Right lung (tissue), 5 donors: ENCODE data around the gene CD207. TPM values are rescaled to one million over a fixed set of nuclear protein-coding genes. Genes with fewer than 3 reads are reported as not detected.

Source experiments
- DNase-seq, 2 donors: peaks; one replicate each; pipeline ENCODE4 v3.0.0-alpha.2; 2013
- polyA plus RNA-seq, 5 donors: library from polyadenylated mRNA; unstranded; fragments of 120-200 nt; gene quantifications; one replicate each; pipeline versions ENCODE4 v1.2.1 to v1.2.3, GENCODE V29; 2013; ENCODE audit warnings: inconsistent platforms in 1 of 5, low replicate concordance in 1 of 5; ENCODE audit not compliant: insufficient read length in 5 of 5, insufficient read depth in 1 of 5

The CD207 gene
- polyA plus RNA-seq, 5 donors = 0.11 to 0.22 TPM; not detected in 3

- no peak for DNase-seq
These were observed 40.2 kb downstream of the CD207 start for GRCh38 chr2:70795164-70795995.

GRCh38 chr2:70793450-70793849 is 42.2 kb downstream of the CD207 start:
- no peak for DNase-seq

- no peak for DNase-seq
These were observed 45.3 kb downstream of the CD207 start, which contains the start of gene FIGLA for GRCh38 chr2:70790136-70790828. Gene FIGLA (minus strand): TSS chr2:70790643. CDS start chr2:70790638, 5 bp downstream.

GRCh38 chr2:70789304-70790135 is 46.1 kb downstream of the CD207 start:
- DNase-seq = peak in 1 of 2 donors; percentile 57

GRCh38 chr2:70785137-70785911 is 50.3 kb downstream of the CD207 start:
- DNase-seq = no peak

GRCh38 chr2:70784320-70784719 is 51.3 kb downstream of the CD207 start:
- DNase-seq = no peak

Other genes with a start within 250 kb of the CD207 start
- 1 to 10 TPM; 5.2 to 7.5 (median 6.4) TPM for gene ADD2, start 67.6 kb downstream of the CD207 start, polyA plus RNA-seq
- gene FIGLA, start 45.2 kb downstream of the CD207 start, polyA plus RNA-seq = not detected
- gene CLEC4F, start 15.2 kb downstream of the CD207 start, polyA plus RNA-seq = under 1 TPM in 4 of 5 donors, not detected in 1; 0.05 to 0.21 (median 0.10) TPM
- gene VAX2, start 64.8 kb upstream of the CD207 start, polyA plus RNA-seq = 1 to 10 TPM in 4 of 5 donors, under 1 TPM in 1; 0.90 to 2.4 (median 1.4) TPM
- 1 to 10 TPM; 3.0 to 5.8 (median 3.6) TPM for gene ATP6V1B1, start 100.1 kb upstream of the CD207 start, polyA plus RNA-seq
- 1 to 10 TPM; 1.6 to 4.3 (median 2.5) TPM for gene ANKRD53, start 142.8 kb upstream of the CD207 start, polyA plus RNA-seq
- 10 to 100 TPM; 50.9 to 63.9 (median 56.9) TPM for gene TEX261, start 159.1 kb upstream of the CD207 start, polyA plus RNA-seq
- 100 to 1,000 TPM in 3 of 5 donors, 10 to 100 TPM in 2; 83.3 to 111 (median 102) TPM for gene NAGK, start 232.8 kb upstream of the CD207 start, polyA plus RNA-seq